Stomach (tissue), 4 donors: ENCODE data around the gene GZMA.
"Not testable (repeated sequence)": the region's sequence is repeated elsewhere in the genome, so short reads cannot be mapped to it uniquely, and the experiment has no call there.

Experiments used
- EP300 ChIP-seq: sonication (generic); formaldehyde crosslinking; IDR thresholded peaks from one replicate; pipeline ENCODE4 v1.6.1; 2017; ENCODE audit warnings: antibody characterized with exemption
- POLR2A ChIP-seq, 4 donors: fragments of 450-650 bp; IDR thresholded peaks; one replicate each; pipeline ENCODE4 v1.6.1; 2016; ENCODE audit warnings: antibody characterized with exemption in 4 of 4, control low read depth in 2 of 4, mild to moderate bottlenecking in 1 of 4, moderate library complexity in 1 of 4
- TF ChIP-seq, protein P1 (sequence below), 7 experiments: fragments of 450-650 bp in 4 of 7; fragments of 200-600 bp in 3 of 7; sonication (generic) in 3 of 7; IDR thresholded peaks; one replicate each; pipeline ENCODE4 v1.5.1; 2016 to 2019; ENCODE audit warnings: antibody characterized with exemption in 7 of 7, control low read depth in 2 of 7, mild to moderate bottlenecking in 1 of 7

DNA sequence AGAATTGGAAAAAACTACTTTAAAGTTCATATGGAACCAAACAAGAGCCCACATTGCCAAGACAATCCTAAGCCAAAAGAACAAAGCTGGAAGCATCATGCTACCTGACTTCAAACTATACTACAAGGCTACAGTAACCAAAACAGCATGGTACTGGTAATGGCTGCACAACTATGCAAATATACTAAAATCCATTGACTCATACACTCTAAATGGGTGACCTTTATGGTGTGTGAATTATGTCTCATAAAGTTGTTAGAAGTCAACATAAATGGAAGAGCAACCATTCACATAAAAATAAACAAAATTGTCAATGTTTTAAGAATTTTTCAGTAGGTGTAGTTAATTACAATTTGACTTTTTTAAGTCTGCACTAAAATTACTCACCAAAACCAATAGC, 1.3 kb upstream of the GZMA start:
- TF ChIP-seq, protein P1, sequence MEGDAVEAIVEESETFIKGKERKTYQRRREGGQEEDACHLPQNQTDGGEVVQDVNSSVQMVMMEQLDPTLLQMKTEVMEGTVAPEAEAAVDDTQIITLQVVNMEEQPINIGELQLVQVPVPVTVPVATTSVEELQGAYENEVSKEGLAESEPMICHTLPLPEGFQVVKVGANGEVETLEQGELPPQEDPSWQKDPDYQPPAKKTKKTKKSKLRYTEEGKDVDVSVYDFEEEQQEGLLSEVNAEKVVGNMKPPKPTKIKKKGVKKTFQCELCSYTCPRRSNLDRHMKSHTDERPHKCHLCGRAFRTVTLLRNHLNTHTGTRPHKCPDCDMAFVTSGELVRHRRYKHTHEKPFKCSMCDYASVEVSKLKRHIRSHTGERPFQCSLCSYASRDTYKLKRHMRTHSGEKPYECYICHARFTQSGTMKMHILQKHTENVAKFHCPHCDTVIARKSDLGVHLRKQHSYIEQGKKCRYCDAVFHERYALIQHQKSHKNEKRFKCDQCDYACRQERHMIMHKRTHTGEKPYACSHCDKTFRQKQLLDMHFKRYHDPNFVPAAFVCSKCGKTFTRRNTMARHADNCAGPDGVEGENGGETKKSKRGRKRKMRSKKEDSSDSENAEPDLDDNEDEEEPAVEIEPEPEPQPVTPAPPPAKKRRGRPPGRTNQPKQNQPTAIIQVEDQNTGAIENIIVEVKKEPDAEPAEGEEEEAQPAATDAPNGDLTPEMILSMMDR (IDR thresholded peaks at IDR 0.05): not testable (repeated sequence)
- not testable (repeated sequence) for TF ChIP-seq POLR2A (IDR thresholded peaks at IDR 0.05); EP300
